HepG2 (cell line): Measurements from ENCODE around the gene LRP10. TPM values are rescaled to one million over a fixed set of nuclear protein-coding genes. Genes with fewer than 3 reads are reported as not detected.
A peak's percentile ranks its signal among the peaks of the same experiment; 100 is the strongest.

Source experiments
- ATAC-seq: fragments of 200-7000 bp; cut with Tn5 transposase; 3 replicates; pipeline ENCODE4 v1.9.1; 2020; ENCODE audit warnings: mild to moderate bottlenecking, moderate library complexity
- BruUV-seq: library from RNA; stranded (reverse); fragments of 400-500 nt; replicated peaks from 2 replicates; lab custom pipeline; 2021; lab: Mats Ljungman, UMichigan
- CTCF ChIA-PET: fragments of 300-600 bp; formaldehyde crosslinking; extraction: SDS; loops from one replicate; lab custom pipeline; 2021; ENCODE audit warnings: low total read pairs, inconsistent platforms, low intra/inter-chr PET ratio; lab: Yijun Ruan, JAX
- POLR2A ChIA-PET: fragments of 350-600 bp; sonication (Branson Sonifier 250); formaldehyde crosslinking; loops from one replicate; lab custom pipeline; 2020; ENCODE audit warnings: antibody characterized with exemption, inconsistent platforms; lab: Yijun Ruan, JAX
- DNase-seq: peaks from one replicate; pipeline ENCODE4 v3.0.0-alpha.2; 2015; ENCODE audit warnings: low spot score
- FAIRE-seq: peaks from 3 replicates; lab custom pipeline; 2011; peaks lifted over from hg19 to GRCh38; lab: Jason Lieb, UNC
- H2AFZ ChIP-seq: one replicate; pipeline ENCODE4 v1.6.1; 2011; ENCODE audit warnings: low read length, inconsistent platforms
- H3K27ac ChIP-seq: fragments of 300-600 bp; 3 replicates; pipeline ENCODE4 v1.8.0; 2011; ENCODE audit warnings: mixed run types, mild to moderate bottlenecking, mixed read lengths, low read length, inconsistent platforms; ENCODE audit not compliant: insufficient read depth; ENCODE audit errors: extremely low read length
- H3K27me3 ChIP-seq, 2 experiments: fragments of 200-600 bp in 1 of 2; 2 replicates in 1 of 2; 3 replicates in 1 of 2; pipeline versions ENCODE4 v1.6.0 to v1.8.0; 2011; ENCODE audit warnings: low read length in 2 of 2, mild to moderate bottlenecking in 2 of 2, moderate library complexity in 2 of 2, inconsistent platforms in 1 of 2; ENCODE audit not compliant: insufficient read depth in 2 of 2, control insufficient read depth in 1 of 2
- H3K36me3 ChIP-seq, 2 experiments: fragments of 200-600 bp in 1 of 2; replicated peaks in 1 of 2; 2 replicates in 1 of 2; 3 replicates in 1 of 2; pipeline versions ENCODE4 v1.5.1 to v1.8.0; 2011; ENCODE audit warnings: low read length in 2 of 2, inconsistent platforms in 1 of 2; ENCODE audit not compliant: insufficient read depth in 2 of 2, control insufficient read depth in 1 of 2
- H3K4me1 ChIP-seq: 2 replicates; pipeline ENCODE4 v1.5.1; 2012; ENCODE audit warnings: low read length, inconsistent platforms; ENCODE audit not compliant: insufficient read depth
- H3K4me2 ChIP-seq: 2 replicates; pipeline ENCODE4 v1.6.0; 2011; ENCODE audit warnings: low read depth, low read length, inconsistent platforms
- H3K4me3 ChIP-seq, 3 experiments: fragments of 200-600 bp in 1 of 3; sonication (generic), shearing (Covaris generic) in 1 of 3; replicated peaks in 1 of 3; 2 replicates each; pipeline ENCODE4 v1.5.1; 2011 to 2016; ENCODE audit warnings: low read length in 3 of 3, inconsistent platforms in 2 of 3, low read depth in 2 of 3, mild to moderate bottlenecking in 2 of 3, control low read depth in 1 of 3, mixed read lengths in 1 of 3; ENCODE audit not compliant: insufficient read depth in 1 of 3
- H3K79me2 ChIP-seq: one replicate; pipeline ENCODE4 v1.6.1; 2011; ENCODE audit warnings: low read length, inconsistent platforms; ENCODE audit not compliant: insufficient read depth
- H3K9ac ChIP-seq: 2 replicates; pipeline ENCODE4 v1.6.0; 2011; ENCODE audit warnings: mild to moderate bottlenecking, low read depth, low read length, inconsistent platforms; ENCODE audit not compliant: insufficient read depth
- H3K9me3 ChIP-seq: 2 replicates; pipeline ENCODE4 v1.5.1; 2012; ENCODE audit warnings: mild to moderate bottlenecking, low read length
- H4K20me1 ChIP-seq: 2 replicates; pipeline ENCODE4 v1.6.0; 2011; ENCODE audit warnings: inconsistent platforms, mild to moderate bottlenecking, low read length, moderate library complexity; ENCODE audit not compliant: insufficient read depth
- ATF7 ChIP-seq, 2 experiments: fragments of 450-650 bp in 1 of 2; sonication (generic) in 1 of 2; formaldehyde crosslinking in 1 of 2; IDR thresholded peaks; 2 replicates each; pipeline versions ENCODE4 v1.4.0 to v1.6.1; 2016 to 2020; ENCODE audit warnings: antibody characterized with exemption in 1 of 2, mild to moderate bottlenecking in 1 of 2, missing genetic modification reagents in 1 of 2
- MAF1 ChIP-seq: sonication (generic); formaldehyde crosslinking; IDR thresholded peaks from 2 replicates; pipeline ENCODE4 v1.5.0; 2020; ENCODE audit warnings: missing genetic modification reagents, borderline replicate concordance
- POLR2G ChIP-seq: fragments of 200-400 bp; formaldehyde crosslinking; IDR thresholded peaks from 2 replicates; pipeline ENCODE4 v1.6.1; 2018; ENCODE audit warnings: mild to moderate bottlenecking, low read depth, low read length, moderate library complexity
- WGBS: methylation state at CpG from one replicate; pipeline ENCODE4 v1.1.6; 2017; ENCODE audit warnings: low lambda C conversion rate; 5-methylcytosine and 5-hydroxymethylcytosine counted together
- in situ Hi-C: cut with HindIII; loops from 2 replicates; pipeline ENCODE4 v1.10.0; 2017; ENCODE audit warnings: low pct_unique_long_range_greater_than_20kb; ENCODE audit not compliant: extremely low pct_ligation_motif_present
- intact Hi-C: fragments of 100-400 bp; cut with micrococcal nuclease; formaldehyde crosslinking; loops from one replicate; pipeline ENCODE4 v1.10.0; 2022; ENCODE audit not compliant: unreplicated experiment
- polyA plus RNA-seq, 8 experiments: library from polyadenylated mRNA; depleted of rRNA in 3 of 8; stranded (reverse) in 7 of 8; unstranded in 1 of 8; fragments of >200 nt; fragmentation: Illumina TruSeq in 4 of 8; extraction: Trizol in 4 of 8; gene quantifications; 2 replicates each; pipeline versions ENCODE4 v1.2.1 to v1.2.3, GENCODE V29; 2011 to 2016; ENCODE audit warnings: low read depth in 4 of 8, missing spikeins in 1 of 8, mixed read lengths in 1 of 8; ENCODE audit not compliant: insufficient read depth in 1 of 8
- total RNA-seq, 5 experiments: library from RNA; depleted of rRNA; stranded (reverse); fragments of >200 nt; fragmentation: Illumina TruSeq; extraction: Trizol; gene quantifications; 2 replicates each; pipeline ENCODE4 v1.2.3, GENCODE V29; 2016; ENCODE audit warnings: low read depth in 1 of 5
- TF ChIP-seq, protein P1 (sequence below): sonication (generic); formaldehyde crosslinking; IDR thresholded peaks from 2 replicates; pipeline ENCODE4 v1.4.0; 2020; ENCODE audit warnings: mild to moderate bottlenecking, missing genetic modification reagents

LRP10 gene
- total and polyA plus RNA-seq, 2 of the 13 experiments (the other 11 are each of a cell fraction or from before 2014, with no cell fraction given): 16.9 to 45.2 TPM

DNA sequence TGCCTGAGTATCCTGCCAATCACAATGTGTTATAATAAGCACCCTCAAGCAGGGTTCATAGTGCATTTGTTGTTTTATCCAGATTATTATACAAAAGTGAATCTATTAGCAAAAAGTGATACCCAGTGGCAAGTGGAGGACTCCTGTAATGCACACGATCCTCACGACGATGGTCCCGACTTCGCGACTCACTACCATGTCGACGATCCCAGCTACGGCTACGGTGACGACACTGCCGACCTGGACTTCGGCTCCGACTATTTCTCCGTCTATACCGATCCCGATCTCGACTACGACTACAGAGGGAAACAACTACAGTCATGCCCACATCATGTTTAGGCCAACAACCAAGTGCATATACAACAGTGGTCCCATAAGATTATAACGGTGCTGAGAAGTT, 34.5 kb downstream of the LRP10 start (continued):
- no peak for TF ChIP-seq MAF1 (CRISPR knock-in tag)
- TF ChIP-seq, protein P1, sequence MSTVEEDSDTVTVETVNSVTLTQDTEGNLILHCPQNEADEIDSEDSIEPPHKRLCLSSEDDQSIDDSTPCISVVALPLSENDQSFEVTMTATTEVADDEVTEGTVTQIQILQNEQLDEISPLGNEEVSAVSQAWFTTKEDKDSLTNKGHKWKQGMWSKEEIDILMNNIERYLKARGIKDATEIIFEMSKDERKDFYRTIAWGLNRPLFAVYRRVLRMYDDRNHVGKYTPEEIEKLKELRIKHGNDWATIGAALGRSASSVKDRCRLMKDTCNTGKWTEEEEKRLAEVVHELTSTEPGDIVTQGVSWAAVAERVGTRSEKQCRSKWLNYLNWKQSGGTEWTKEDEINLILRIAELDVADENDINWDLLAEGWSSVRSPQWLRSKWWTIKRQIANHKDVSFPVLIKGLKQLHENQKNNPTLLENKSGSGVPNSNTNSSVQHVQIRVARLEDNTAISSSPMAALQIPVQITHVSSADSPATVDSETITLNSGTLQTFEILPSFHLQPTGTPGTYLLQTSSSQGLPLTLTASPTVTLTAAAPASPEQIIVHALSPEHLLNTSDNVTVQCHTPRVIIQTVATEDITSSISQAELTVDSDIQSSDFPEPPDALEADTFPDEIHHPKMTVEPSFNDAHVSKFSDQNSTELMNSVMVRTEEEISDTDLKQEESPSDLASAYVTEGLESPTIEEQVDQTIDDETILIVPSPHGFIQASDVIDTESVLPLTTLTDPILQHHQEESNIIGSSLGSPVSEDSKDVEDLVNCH: no peak

DNA sequence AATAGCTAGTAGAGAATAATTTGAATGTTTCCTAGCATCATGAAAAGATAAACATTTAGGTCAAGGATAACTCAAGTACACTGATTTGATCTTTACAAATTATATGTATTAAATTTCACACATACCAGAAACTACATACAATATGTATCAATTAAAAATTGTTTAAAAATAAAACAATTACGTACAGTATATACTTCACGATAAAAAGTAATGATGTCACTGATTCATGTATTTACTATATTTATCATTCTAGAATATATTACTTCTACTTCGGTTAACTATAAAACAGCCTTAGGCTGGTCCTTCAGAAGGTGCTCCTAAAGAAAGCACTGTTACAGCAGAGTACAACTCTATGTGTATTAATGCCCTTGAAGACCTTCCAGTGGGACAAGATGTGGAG, 35.9 kb downstream of the LRP10 start:
- DNase-seq (no peak), ATAC-seq (no peak), FAIRE-seq (no peak)
- H3K4me1 ChIP-seq: peaks cover 29% of the 10 kb centered on the region
- in situ Hi-C loops (no loop called here), intact Hi-C loops (no loop called here)
- no peak overlapping the region for H3K4me2 ChIP-seq
- no peaks in the 10 kb centered on the region for H3K79me2 ChIP-seq
- no peak overlapping the region for H3K4me3 ChIP-seq
- H4K20me1 ChIP-seq: no peaks in the 10 kb centered on the region
- H3K36me3 ChIP-seq: no peaks in the 10 kb centered on the region
- no peaks in the 10 kb centered on the region for H3K9me3 ChIP-seq
- no peaks in the 10 kb centered on the region for H3K27me3 ChIP-seq
- CTCF ChIA-PET: no interaction called here
- no peak overlapping the region for H3K9ac ChIP-seq
- 95% methylated on average over 3 of the region's 3 CpGs for WGBS
- no TSS peak for BruUV-seq
- no peak overlapping the region for H2AFZ ChIP-seq
- POLR2A ChIA-PET: no interaction called here
- H3K27ac ChIP-seq: no peak overlapping the region
- TF ChIP-seq ATF7 (IDR thresholded peaks at IDR 0.05) (peak; percentile 61; the same call in 1 of the 2 replicates), ATF7 (CRISPR knock-in tag; IDR thresholded peaks at IDR 0.05) (no peak), POLR2G (no peak)
